ENCODE results near the gene MAP3K15.

The MAP3K15 gene

DNA sequence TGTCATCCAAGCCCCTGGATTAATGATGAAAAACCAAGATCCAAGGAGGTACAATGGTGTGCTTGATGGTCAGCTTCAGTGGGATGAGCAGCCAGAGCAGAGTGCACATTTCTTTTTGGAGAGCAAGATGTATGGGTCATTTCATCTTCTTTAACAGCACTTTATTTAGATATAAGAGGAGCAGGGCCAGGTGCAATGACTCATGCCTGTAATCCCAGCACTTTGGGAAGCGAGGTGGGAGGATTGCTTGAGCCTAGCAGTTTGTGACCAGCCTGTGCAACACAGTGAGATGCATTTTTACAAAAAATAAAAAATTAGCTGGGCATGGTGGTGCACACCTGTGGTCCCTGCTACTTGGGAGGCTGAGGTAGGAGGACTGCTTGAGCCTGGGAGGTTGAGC, 45.3 kb upstream of the MAP3K15 start:
- TF ChIP-seq REST (IDR thresholded peaks at IDR 0.05; ENCODE audit: insufficient read depth in 1 of 2, low read depth in 2 of 2, low read length in 2 of 2), result no peak
- TF ChIP-seq FOXP2 (optimal IDR thresholded peaks at IDR 0.05; ENCODE audit: borderline replicate concordance, extremely low read depth, extremely low read length, insufficient read depth), result no peak
- TF ChIP-seq TAF1 (IDR thresholded peaks at IDR 0.05; ENCODE audit: borderline replicate concordance, insufficient read depth, low read length), result no peak
- no peak for TF ChIP-seq SIN3A (IDR thresholded peaks at IDR 0.05; ENCODE audit: borderline replicate concordance, insufficient read depth, low read length)
- no peak for TF ChIP-seq POLR2AphosphoS5 (IDR thresholded peaks at IDR 0.05; ENCODE audit: low read depth, low read length)

- no peak for TF ChIP-seq SIN3A (IDR thresholded peaks at IDR 0.05; ENCODE audit: borderline replicate concordance, insufficient read depth, low read length)
- TF ChIP-seq TAF1 (IDR thresholded peaks at IDR 0.05; ENCODE audit: borderline replicate concordance, insufficient read depth, low read length), result no peak
- TF ChIP-seq FOXP2 (optimal IDR thresholded peaks at IDR 0.05; ENCODE audit: borderline replicate concordance, extremely low read depth, extremely low read length, insufficient read depth), result no peak
- no peak for TF ChIP-seq POLR2AphosphoS5 (IDR thresholded peaks at IDR 0.05; ENCODE audit: low read depth, low read length)
- no peak for TF ChIP-seq REST (IDR thresholded peaks at IDR 0.05; ENCODE audit: insufficient read depth in 1 of 2, low read depth in 2 of 2, low read length in 2 of 2)
Measured at GRCh38 chrX:19557822-19558221, 42.5 kb upstream of the MAP3K15 start.

- TF ChIP-seq REST (IDR thresholded peaks at IDR 0.05; ENCODE audit: insufficient read depth in 1 of 2, low read depth in 2 of 2, low read length in 2 of 2) (no peak), TAF1 (IDR thresholded peaks at IDR 0.05; ENCODE audit: borderline replicate concordance, insufficient read depth, low read length) (no peak)
Measured at GRCh38 chrX:19556202-19556601, 40.9 kb upstream of the MAP3K15 start.

DNA sequence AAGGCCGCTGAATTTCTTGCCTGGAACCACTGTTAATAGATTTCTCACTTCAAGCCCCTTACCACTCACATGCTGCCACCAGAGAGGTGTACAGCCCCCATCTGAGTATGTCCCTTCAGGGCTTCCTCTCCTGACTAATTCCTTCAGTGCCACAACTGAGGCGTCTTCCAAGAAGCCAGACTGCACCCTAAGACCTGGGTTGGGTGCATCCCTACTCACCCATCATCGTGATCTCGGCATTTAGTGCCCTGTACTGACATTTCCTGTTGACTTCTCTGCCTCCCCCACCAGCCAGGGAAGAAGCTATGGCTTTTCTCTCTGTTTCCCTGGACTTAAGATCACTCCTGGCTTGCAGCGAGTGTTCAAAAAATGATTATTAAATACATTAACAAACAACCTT, 40.4 kb upstream of the MAP3K15 start:
- TF ChIP-seq REST (IDR thresholded peaks at IDR 0.05; ENCODE audit: insufficient read depth in 1 of 2, low read depth in 2 of 2, low read length in 2 of 2) (no peak), TAF1 (IDR thresholded peaks at IDR 0.05; ENCODE audit: borderline replicate concordance, insufficient read depth, low read length) (no peak), POLR2AphosphoS5 (IDR thresholded peaks at IDR 0.05; ENCODE audit: low read depth, low read length) (no peak), SIN3A (IDR thresholded peaks at IDR 0.05; ENCODE audit: borderline replicate concordance, insufficient read depth, low read length) (no peak), FOXP2 (optimal IDR thresholded peaks at IDR 0.05; ENCODE audit: borderline replicate concordance, extremely low read depth, extremely low read length, insufficient read depth) (no peak)

GRCh38 chrX:19555236-19555635, 39.9 kb upstream of the MAP3K15 start:
- TF ChIP-seq FOXP2 (optimal IDR thresholded peaks at IDR 0.05; ENCODE audit: borderline replicate concordance, extremely low read depth, extremely low read length, insufficient read depth) (no peak), POLR2AphosphoS5 (IDR thresholded peaks at IDR 0.05; ENCODE audit: low read depth, low read length) (no peak), SIN3A (IDR thresholded peaks at IDR 0.05; ENCODE audit: borderline replicate concordance, insufficient read depth, low read length) (no peak), TAF1 (IDR thresholded peaks at IDR 0.05; ENCODE audit: borderline replicate concordance, insufficient read depth, low read length) (no peak), REST (IDR thresholded peaks at IDR 0.05; ENCODE audit: insufficient read depth in 1 of 2, low read depth in 2 of 2, low read length in 2 of 2) (no peak)
